Esophagus squamous epithelium (tissue), 4 donors: ENCODE data around the gene KCNQ1.

Experiments
- POLR2A ChIP-seq, 4 donors: fragments of 450-650 bp; IDR thresholded peaks; one replicate each; pipeline ENCODE4 v1.6.1; 2017; ENCODE audit warnings: antibody characterized with exemption in 4 of 4, mild to moderate bottlenecking in 4 of 4, moderate library complexity in 3 of 4
- TF ChIP-seq, protein P1 (sequence below), 6 experiments: fragments of 450-650 bp in 4 of 6; fragments of 200-600 bp in 2 of 6; sonication (generic) in 2 of 6; IDR thresholded peaks; one replicate each; pipeline ENCODE4 v1.5.1; 2016 to 2019; ENCODE audit warnings: antibody characterized with exemption in 6 of 6, mild to moderate bottlenecking in 4 of 6, moderate library complexity in 4 of 6

DNA sequence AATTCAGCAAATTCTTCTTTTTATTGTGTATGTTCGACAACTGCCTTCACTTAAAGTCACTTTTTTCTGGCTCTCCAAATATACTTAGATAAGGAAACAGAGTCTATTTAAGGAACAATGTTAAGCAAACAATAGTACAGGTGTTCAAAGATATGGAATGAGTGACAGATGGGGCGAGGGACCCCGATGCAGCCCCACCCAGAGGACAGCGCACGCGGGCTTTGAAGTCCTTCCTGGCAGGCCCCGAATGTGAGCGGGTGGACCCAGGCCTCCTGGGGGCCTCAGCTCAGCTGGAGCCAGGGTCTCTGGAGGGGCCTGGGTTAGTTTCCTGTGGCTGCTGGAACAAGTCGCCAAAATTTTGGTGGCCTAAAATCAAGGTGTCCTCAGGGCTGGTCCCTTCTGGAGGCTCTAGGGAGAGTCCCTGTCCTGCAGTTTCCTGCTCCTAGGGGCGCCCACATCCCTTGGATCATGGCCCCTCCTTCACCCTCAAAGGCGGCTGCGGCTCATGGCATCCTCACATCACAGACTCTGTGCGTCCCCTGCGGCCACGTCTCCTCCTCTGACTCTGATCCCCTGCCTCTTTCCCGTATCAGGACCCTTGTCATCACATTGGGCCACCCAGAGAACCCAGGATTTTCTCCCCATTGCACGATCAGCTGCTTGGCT is 295.6 kb downstream of the KCNQ1 start:
- TF ChIP-seq, protein P1, sequence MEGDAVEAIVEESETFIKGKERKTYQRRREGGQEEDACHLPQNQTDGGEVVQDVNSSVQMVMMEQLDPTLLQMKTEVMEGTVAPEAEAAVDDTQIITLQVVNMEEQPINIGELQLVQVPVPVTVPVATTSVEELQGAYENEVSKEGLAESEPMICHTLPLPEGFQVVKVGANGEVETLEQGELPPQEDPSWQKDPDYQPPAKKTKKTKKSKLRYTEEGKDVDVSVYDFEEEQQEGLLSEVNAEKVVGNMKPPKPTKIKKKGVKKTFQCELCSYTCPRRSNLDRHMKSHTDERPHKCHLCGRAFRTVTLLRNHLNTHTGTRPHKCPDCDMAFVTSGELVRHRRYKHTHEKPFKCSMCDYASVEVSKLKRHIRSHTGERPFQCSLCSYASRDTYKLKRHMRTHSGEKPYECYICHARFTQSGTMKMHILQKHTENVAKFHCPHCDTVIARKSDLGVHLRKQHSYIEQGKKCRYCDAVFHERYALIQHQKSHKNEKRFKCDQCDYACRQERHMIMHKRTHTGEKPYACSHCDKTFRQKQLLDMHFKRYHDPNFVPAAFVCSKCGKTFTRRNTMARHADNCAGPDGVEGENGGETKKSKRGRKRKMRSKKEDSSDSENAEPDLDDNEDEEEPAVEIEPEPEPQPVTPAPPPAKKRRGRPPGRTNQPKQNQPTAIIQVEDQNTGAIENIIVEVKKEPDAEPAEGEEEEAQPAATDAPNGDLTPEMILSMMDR (IDR thresholded peaks at IDR 0.05) = no peak
- no peak for TF ChIP-seq POLR2A (IDR thresholded peaks at IDR 0.05)
